Upper lobe of left lung (tissue), 4 donors: ENCODE results near the gene NUPR1.

Source experiments
- EP300 ChIP-seq, 4 donors: sonication (generic); formaldehyde crosslinking; IDR thresholded peaks; one replicate each; pipeline ENCODE4 v1.5.1; 2017; ENCODE audit warnings: antibody characterized with exemption in 4 of 4, control low read depth in 2 of 4
- POLR2A ChIP-seq, 4 donors: fragments of 450-650 bp; IDR thresholded peaks; one replicate each; pipeline ENCODE4 v1.5.1; 2016 to 2017; ENCODE audit warnings: antibody characterized with exemption in 4 of 4, mild to moderate bottlenecking in 2 of 4
- POLR2AphosphoS5 ChIP-seq, 2 donors: sonication (generic); formaldehyde crosslinking; IDR thresholded peaks; one replicate each; pipeline ENCODE4 v1.5.1; 2017; ENCODE audit warnings: antibody characterized with exemption in 2 of 2
- TF ChIP-seq, protein P1 (sequence below), 6 experiments: fragments of 450-650 bp in 4 of 6; fragments of 200-600 bp in 2 of 6; sonication (generic) in 2 of 6; IDR thresholded peaks; one replicate each; pipeline ENCODE4 v1.5.1; 2016 to 2019; ENCODE audit warnings: antibody characterized with exemption in 6 of 6

GRCh38 chr16:28572696-28573510 lies 34.1 kb upstream of the NUPR1 start:
- TF ChIP-seq, protein P1, sequence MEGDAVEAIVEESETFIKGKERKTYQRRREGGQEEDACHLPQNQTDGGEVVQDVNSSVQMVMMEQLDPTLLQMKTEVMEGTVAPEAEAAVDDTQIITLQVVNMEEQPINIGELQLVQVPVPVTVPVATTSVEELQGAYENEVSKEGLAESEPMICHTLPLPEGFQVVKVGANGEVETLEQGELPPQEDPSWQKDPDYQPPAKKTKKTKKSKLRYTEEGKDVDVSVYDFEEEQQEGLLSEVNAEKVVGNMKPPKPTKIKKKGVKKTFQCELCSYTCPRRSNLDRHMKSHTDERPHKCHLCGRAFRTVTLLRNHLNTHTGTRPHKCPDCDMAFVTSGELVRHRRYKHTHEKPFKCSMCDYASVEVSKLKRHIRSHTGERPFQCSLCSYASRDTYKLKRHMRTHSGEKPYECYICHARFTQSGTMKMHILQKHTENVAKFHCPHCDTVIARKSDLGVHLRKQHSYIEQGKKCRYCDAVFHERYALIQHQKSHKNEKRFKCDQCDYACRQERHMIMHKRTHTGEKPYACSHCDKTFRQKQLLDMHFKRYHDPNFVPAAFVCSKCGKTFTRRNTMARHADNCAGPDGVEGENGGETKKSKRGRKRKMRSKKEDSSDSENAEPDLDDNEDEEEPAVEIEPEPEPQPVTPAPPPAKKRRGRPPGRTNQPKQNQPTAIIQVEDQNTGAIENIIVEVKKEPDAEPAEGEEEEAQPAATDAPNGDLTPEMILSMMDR (IDR thresholded peaks at IDR 0.05): no peak
- TF ChIP-seq EP300 (IDR thresholded peaks at IDR 0.05): no peak
- no peak for TF ChIP-seq POLR2A (IDR thresholded peaks at IDR 0.05)
- TF ChIP-seq POLR2AphosphoS5 (IDR thresholded peaks at IDR 0.05): no peak
